K562 (cell line): Measurements from ENCODE around the gene SLC35D3. TPM values are rescaled to one million over a fixed set of nuclear protein-coding genes. Genes with fewer than 3 reads are reported as not detected.

Source experiments
- BDP1 ChIP-seq: IDR thresholded peaks from 3 replicates; pipeline ENCODE4 v1.6.1; 2011; ENCODE audit not compliant: insufficient read length, insufficient read depth
- CC2D1A ChIP-seq: fragments of 450-650 bp; IDR thresholded peaks from 2 replicates; pipeline ENCODE4 v1.6.1; 2017; ENCODE audit warnings: mild to moderate bottlenecking
- DMBX1 ChIP-seq: fragments of 250-450 bp; sonication (Bioruptor Pico); IDR thresholded peaks from 2 replicates; pipeline ENCODE4 v1.8.0; 2022; ENCODE audit warnings: inconsistent platforms, mild to moderate bottlenecking, moderate library complexity, borderline replicate concordance
- DPF2 ChIP-seq: fragments of 450-650 bp; IDR thresholded peaks from 2 replicates; pipeline ENCODE4 v1.6.1; 2016
- NFIX ChIP-seq: fragments of 250-450 bp; sonication (Bioruptor Pico); IDR thresholded peaks from 2 replicates; pipeline ENCODE4 v1.4.0; 2020; ENCODE audit warnings: low read depth, mild to moderate bottlenecking, moderate library complexity
- NUFIP1 ChIP-seq: fragments of 450-650 bp; IDR thresholded peaks from 2 replicates; pipeline ENCODE4 v1.6.1; 2018; ENCODE audit not compliant: partially characterized antibody
- SETDB1 ChIP-seq: IDR thresholded peaks from one replicate; pipeline ENCODE4 v1.6.1; 2012; ENCODE audit warnings: low read length, control low read depth, inconsistent platforms
- SMARCC2 ChIP-seq: fragments of 450-650 bp; IDR thresholded peaks from 2 replicates; pipeline ENCODE4 v1.6.1; 2017; ENCODE audit warnings: antibody characterized with exemption, moderate library complexity, mild to moderate bottlenecking, low read depth
- ZNF212 ChIP-seq: fragments of 450-650 bp; formaldehyde crosslinking; IDR thresholded peaks from 2 replicates; pipeline ENCODE4 v1.4.0; 2020; ENCODE audit warnings: mild to moderate bottlenecking
- polyA plus RNA-seq, 8 experiments: library from polyadenylated mRNA; depleted of rRNA in 4 of 8; stranded (reverse) in 5 of 8; unstranded in 3 of 8; fragments of >200 nt; fragmentation: Nextera tagmentation in 2 of 8; fragmentation: Illumina TruSeq in 1 of 8; extraction: Ambion mirVana in 2 of 8; extraction: Trizol in 1 of 8; gene quantifications; 2 replicates each; pipeline versions ENCODE4 v1.2.1 to v1.2.3, GENCODE V29; 2011 to 2014; ENCODE audit warnings: inconsistent platforms in 1 of 8, missing spikeins in 1 of 8
- total RNA-seq, 7 experiments: library from RNA; depleted of rRNA in 6 of 7; stranded (reverse); fragments of >200 nt in 6 of 7; fragmentation: Illumina TruSeq in 2 of 7; extraction: Trizol in 2 of 7; gene quantifications; 2 replicates each; pipeline versions ENCODE4 v1.2.1 to v1.2.3, GENCODE V29; 2011 to 2021; ENCODE audit warnings: low replicate concordance in 1 of 7
- TF ChIP-seq, protein P1 (sequence below): fragments of 450-650 bp; IDR thresholded peaks from 2 replicates; pipeline ENCODE4 v1.6.1; 2017; ENCODE audit warnings: antibody characterized with exemption, mild to moderate bottlenecking

The SLC35D3 gene
- total and polyA plus RNA-seq, 9 of the 15 experiments (the other 6 are each of a cell fraction or from before 2014, with no cell fraction given), result not detected

GRCh38 chr6:136960781-136961180 lies 38.7 kb downstream of the SLC35D3 start (continued):
- TF ChIP-seq, protein P1, sequence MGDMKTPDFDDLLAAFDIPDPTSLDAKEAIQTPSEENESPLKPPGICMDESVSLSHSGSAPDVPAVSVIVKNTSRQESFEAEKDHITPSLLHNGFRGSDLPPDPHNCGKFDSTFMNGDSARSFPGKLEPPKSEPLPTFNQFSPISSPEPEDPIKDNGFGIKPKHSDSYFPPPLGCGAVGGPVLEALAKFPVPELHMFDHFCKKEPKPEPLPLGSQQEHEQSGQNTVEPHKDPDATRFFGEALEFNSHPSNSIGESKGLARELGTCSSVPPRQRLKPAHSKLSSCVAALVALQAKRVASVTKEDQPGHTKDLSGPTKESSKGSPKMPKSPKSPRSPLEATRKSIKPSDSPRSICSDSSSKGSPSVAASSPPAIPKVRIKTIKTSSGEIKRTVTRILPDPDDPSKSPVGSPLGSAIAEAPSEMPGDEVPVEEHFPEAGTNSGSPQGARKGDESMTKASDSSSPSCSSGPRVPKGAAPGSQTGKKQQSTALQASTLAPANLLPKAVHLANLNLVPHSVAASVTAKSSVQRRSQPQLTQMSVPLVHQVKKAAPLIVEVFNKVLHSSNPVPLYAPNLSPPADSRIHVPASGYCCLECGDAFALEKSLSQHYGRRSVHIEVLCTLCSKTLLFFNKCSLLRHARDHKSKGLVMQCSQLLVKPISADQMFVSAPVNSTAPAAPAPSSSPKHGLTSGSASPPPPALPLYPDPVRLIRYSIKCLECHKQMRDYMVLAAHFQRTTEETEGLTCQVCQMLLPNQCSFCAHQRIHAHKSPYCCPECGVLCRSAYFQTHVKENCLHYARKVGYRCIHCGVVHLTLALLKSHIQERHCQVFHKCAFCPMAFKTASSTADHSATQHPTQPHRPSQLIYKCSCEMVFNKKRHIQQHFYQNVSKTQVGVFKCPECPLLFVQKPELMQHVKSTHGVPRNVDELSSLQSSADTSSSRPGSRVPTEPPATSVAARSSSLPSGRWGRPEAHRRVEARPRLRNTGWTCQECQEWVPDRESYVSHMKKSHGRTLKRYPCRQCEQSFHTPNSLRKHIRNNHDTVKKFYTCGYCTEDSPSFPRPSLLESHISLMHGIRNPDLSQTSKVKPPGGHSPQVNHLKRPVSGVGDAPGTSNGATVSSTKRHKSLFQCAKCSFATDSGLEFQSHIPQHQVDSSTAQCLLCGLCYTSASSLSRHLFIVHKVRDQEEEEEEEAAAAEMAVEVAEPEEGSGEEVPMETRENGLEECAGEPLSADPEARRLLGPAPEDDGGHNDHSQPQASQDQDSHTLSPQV, result no peak
- TF ChIP-seq SMARCC2, result no peak
- no peak for TF ChIP-seq ZNF212 (CRISPR knock-in tag)
- TF ChIP-seq DMBX1 (CRISPR knock-in tag), result no peak
- TF ChIP-seq DPF2, result no peak
- TF ChIP-seq BDP1, result no peak
- TF ChIP-seq NUFIP1, result no peak
- no peak for TF ChIP-seq CC2D1A
- no peak for TF ChIP-seq SETDB1
- no peak for TF ChIP-seq NFIX
